Measurements from ENCODE around the gene FHOD3. TPM values are rescaled to one million over a fixed set of nuclear protein-coding genes. Genes with fewer than 3 reads are reported as not detected.
A peak's percentile ranks its signal among the peaks of the same experiment; 100 is the strongest.

Gene FHOD3
- total RNA-seq, 1 experiment from 2014 or later = 22.7 TPM

- Histone ChIP-seq H3K4me3 (ENCODE audit: low read depth in 2 of 2, low read length in 2 of 2) (no peak overlapping the region), H3K9me3 (ENCODE audit: control insufficient read depth, insufficient read depth, low read depth, low read length) (no peaks in the 10 kb centered on the region), H3K36me3 (ENCODE audit: control insufficient read depth, insufficient read depth, low read length) (no peaks in the 10 kb centered on the region), H3K27me3 (ENCODE audit: control insufficient read depth, insufficient read depth, low read length) (no peaks in the 10 kb centered on the region), H3K4me1 (ENCODE audit: control insufficient read depth, insufficient read depth, low read length) (no peaks in the 10 kb centered on the region), H3K27ac (ENCODE audit: low read length) (no peak overlapping the region)
- POLR2A ChIA-PET = interaction anchor here (0.6 kb wide), 1 partner anchor 183 kb away, joined by 4 read pairs; no protein-coding TSS in a partner anchor
- DNase-seq (ENCODE audit: low read depth, low spot score) (no peak), ATAC-seq (peak; percentile 80)
- in situ Hi-C loops (cut with HindIII; ENCODE audit: low pct_unique_long_range_greater_than_20kb, low sequenced_read_pairs) = no loop called here
- intact Hi-C loops (cut with micrococcal nuclease; ENCODE audit: unreplicated experiment) = loop anchor here (5.0 kb wide), 1 partner anchor 115 kb away; the partner anchor contains the start of gene FHOD3
- no TSS peak for BruUV-seq (replicated peaks)
- CTCF ChIA-PET = interaction anchor here (1.1 kb wide), 1 partner anchor 262 kb away, joined by 10 read pairs; no protein-coding TSS in a partner anchor
- no peak for TF ChIP-seq POLR2AphosphoS5 (IDR thresholded peaks at IDR 0.05; ENCODE audit: low read depth, low read length)
- TF ChIP-seq TCF7L2 (IDR thresholded peaks at IDR 0.05; ENCODE audit: low read depth, low read length) = no peak
- no peak for TF ChIP-seq SIN3A (IDR thresholded peaks at IDR 0.05; ENCODE audit: borderline replicate concordance, insufficient read depth, low read depth, low read length)
- TF ChIP-seq, protein P1, sequence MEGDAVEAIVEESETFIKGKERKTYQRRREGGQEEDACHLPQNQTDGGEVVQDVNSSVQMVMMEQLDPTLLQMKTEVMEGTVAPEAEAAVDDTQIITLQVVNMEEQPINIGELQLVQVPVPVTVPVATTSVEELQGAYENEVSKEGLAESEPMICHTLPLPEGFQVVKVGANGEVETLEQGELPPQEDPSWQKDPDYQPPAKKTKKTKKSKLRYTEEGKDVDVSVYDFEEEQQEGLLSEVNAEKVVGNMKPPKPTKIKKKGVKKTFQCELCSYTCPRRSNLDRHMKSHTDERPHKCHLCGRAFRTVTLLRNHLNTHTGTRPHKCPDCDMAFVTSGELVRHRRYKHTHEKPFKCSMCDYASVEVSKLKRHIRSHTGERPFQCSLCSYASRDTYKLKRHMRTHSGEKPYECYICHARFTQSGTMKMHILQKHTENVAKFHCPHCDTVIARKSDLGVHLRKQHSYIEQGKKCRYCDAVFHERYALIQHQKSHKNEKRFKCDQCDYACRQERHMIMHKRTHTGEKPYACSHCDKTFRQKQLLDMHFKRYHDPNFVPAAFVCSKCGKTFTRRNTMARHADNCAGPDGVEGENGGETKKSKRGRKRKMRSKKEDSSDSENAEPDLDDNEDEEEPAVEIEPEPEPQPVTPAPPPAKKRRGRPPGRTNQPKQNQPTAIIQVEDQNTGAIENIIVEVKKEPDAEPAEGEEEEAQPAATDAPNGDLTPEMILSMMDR (IDR thresholded peaks at IDR 0.05) = peak; percentile 65
- TF ChIP-seq, protein P2, sequence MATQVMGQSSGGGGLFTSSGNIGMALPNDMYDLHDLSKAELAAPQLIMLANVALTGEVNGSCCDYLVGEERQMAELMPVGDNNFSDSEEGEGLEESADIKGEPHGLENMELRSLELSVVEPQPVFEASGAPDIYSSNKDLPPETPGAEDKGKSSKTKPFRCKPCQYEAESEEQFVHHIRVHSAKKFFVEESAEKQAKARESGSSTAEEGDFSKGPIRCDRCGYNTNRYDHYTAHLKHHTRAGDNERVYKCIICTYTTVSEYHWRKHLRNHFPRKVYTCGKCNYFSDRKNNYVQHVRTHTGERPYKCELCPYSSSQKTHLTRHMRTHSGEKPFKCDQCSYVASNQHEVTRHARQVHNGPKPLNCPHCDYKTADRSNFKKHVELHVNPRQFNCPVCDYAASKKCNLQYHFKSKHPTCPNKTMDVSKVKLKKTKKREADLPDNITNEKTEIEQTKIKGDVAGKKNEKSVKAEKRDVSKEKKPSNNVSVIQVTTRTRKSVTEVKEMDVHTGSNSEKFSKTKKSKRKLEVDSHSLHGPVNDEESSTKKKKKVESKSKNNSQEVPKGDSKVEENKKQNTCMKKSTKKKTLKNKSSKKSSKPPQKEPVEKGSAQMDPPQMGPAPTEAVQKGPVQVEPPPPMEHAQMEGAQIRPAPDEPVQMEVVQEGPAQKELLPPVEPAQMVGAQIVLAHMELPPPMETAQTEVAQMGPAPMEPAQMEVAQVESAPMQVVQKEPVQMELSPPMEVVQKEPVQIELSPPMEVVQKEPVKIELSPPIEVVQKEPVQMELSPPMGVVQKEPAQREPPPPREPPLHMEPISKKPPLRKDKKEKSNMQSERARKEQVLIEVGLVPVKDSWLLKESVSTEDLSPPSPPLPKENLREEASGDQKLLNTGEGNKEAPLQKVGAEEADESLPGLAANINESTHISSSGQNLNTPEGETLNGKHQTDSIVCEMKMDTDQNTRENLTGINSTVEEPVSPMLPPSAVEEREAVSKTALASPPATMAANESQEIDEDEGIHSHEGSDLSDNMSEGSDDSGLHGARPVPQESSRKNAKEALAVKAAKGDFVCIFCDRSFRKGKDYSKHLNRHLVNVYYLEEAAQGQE (IDR thresholded peaks at IDR 0.05; ENCODE audit: insufficient read depth in 1 of 2, low read depth in 2 of 2, low read length in 1 of 2) = no peak
Observed at GRCh38 chr18:36412778-36413177, 115.3 kb downstream of the FHOD3 start.

GRCh38 chr18:36415171-36415570 is 117.7 kb downstream of the FHOD3 start:
- no peaks in the 10 kb centered on the region for H3K27me3 ChIP-seq (ENCODE audit: control insufficient read depth, insufficient read depth, low read length)
- no TSS peak for BruUV-seq (replicated peaks)
- no peak for DNase-seq (ENCODE audit: low read depth, low spot score)
- no peak overlapping the region for H3K4me3 ChIP-seq (ENCODE audit: low read depth in 2 of 2, low read length in 2 of 2)
- POLR2A ChIA-PET = no interaction called here
- ATAC-seq = no peak
- no peaks in the 10 kb centered on the region for H3K9me3 ChIP-seq (ENCODE audit: control insufficient read depth, insufficient read depth, low read depth, low read length)
- H3K36me3 ChIP-seq (ENCODE audit: control insufficient read depth, insufficient read depth, low read length) = no peaks in the 10 kb centered on the region
- intact Hi-C loops (cut with micrococcal nuclease; ENCODE audit: unreplicated experiment) = no loop called here
- CTCF ChIA-PET = no interaction called here
- TF ChIP-seq, protein P1 (IDR thresholded peaks at IDR 0.05) = no peak
- TF ChIP-seq SIN3A (IDR thresholded peaks at IDR 0.05; ENCODE audit: borderline replicate concordance, insufficient read depth, low read depth, low read length) = no peak
- no peak for TF ChIP-seq TCF7L2 (IDR thresholded peaks at IDR 0.05; ENCODE audit: low read depth, low read length)
- TF ChIP-seq POLR2AphosphoS5 (IDR thresholded peaks at IDR 0.05; ENCODE audit: low read depth, low read length) = no peak
- TF ChIP-seq, protein P2 (IDR thresholded peaks at IDR 0.05; ENCODE audit: insufficient read depth in 1 of 2, low read depth in 2 of 2, low read length in 1 of 2) = no peak
- H3K4me1 ChIP-seq (ENCODE audit: control insufficient read depth, insufficient read depth, low read length) = no peaks in the 10 kb centered on the region
- in situ Hi-C loops (cut with HindIII; ENCODE audit: low pct_unique_long_range_greater_than_20kb, low sequenced_read_pairs) = no loop called here
- H3K27ac ChIP-seq (ENCODE audit: low read length) = no peak overlapping the region

Data from Panc1 (cell line).